Psoas muscle (tissue), 8 donors: ENCODE measurements around the gene PRKACA. TPM values are rescaled to one million over a fixed set of nuclear protein-coding genes. Genes with fewer than 3 reads are reported as not detected.

Experiments used
- ATAC-seq, 4 donors: fragments of 200-7000 bp; cut with Tn5 transposase; one replicate each; pipeline ENCODE4 v1.9.1; 2020; ENCODE audit warnings: moderate library complexity in 3 of 4, mild to moderate bottlenecking in 2 of 4
- DNase-seq, 2 donors: peaks; one replicate each; pipeline ENCODE4 v3.0.0-alpha.2; 2020
- H3K27ac ChIP-seq: fragments of 200-600 bp; one replicate; pipeline ENCODE4 v1.8.0; 2022
- H3K27me3 ChIP-seq, 3 donors: fragments of 200-600 bp in 1 of 3; one replicate each; pipeline versions ENCODE4 v1.6.1 to v1.8.0; 2013 to 2022; ENCODE audit warnings: low read length in 2 of 3, mild to moderate bottlenecking in 2 of 3, moderate library complexity in 1 of 3; ENCODE audit not compliant: insufficient read depth in 3 of 3
- H3K36me3 ChIP-seq, 2 donors: fragments of 200-600 bp in 1 of 2; one replicate each; pipeline versions ENCODE4 v1.6.1 to v1.8.0; 2013 to 2022; ENCODE audit warnings: low read depth in 1 of 2, mild to moderate bottlenecking in 1 of 2, moderate library complexity in 1 of 2; ENCODE audit not compliant: insufficient read depth in 1 of 2
- H3K4me1 ChIP-seq: fragments of 200-600 bp; one replicate; pipeline ENCODE4 v1.8.0; 2022
- H3K4me3 ChIP-seq: fragments of 200-600 bp; one replicate; pipeline ENCODE4 v1.8.0; 2022; ENCODE audit warnings: mild to moderate bottlenecking
- H3K9me3 ChIP-seq: fragments of 200-600 bp; one replicate; pipeline ENCODE4 v1.8.0; 2022
- WGBS, 3 donors: extraction: QIAGEN DNeasy Blood & Tissue Kit; methylation state at CpG; one replicate each; pipeline versions ENCODE4 v1.1.6 to v1.1.7; 2013; 5-methylcytosine and 5-hydroxymethylcytosine counted together
- intact Hi-C, 2 donors: fragments of 100-400 bp; cut with DNase I; formaldehyde crosslinking; loops; one replicate each; pipeline versions ENCODE4 v1.11.0 to v1.14.2; 2022
- polyA plus RNA-seq, 3 donors: library from polyadenylated mRNA; stranded (reverse); fragments of 200-250 nt; gene quantifications; one replicate each; pipeline ENCODE4 v1.2.3, GENCODE V29; 2013
- total RNA-seq, 4 donors: library from RNA; stranded (reverse); fragmentation: NEBNext Ultra II Directional in 2 of 4; extraction: Animal tissue kit (Norgen Biotek cat#: 25700) in 2 of 4; gene quantifications; one replicate each; pipeline versions ENCODE4 v1.2.1 to v1.2.4, GENCODE V29; 2021 to 2023
- TF ChIP-seq, protein P1 (sequence below): fragments of 200-600 bp; IDR thresholded peaks from one replicate; pipeline ENCODE4 v1.8.0; 2022; ENCODE audit warnings: antibody characterized with exemption
- donor health status: healthy with polysubstance abuse.
- donor health status: DM: no; HTN: no; CAD: no; lungs with moderate emphysema.
- donor health status: Bipolar disorder and iron deficiency.
- donor health status: healthy.
- donor health status: DM: yes; HTN: yes; CAD: no.
- donor health status: DM: no; HTN: no; CAD: no.
- donor health status: DM: no; HTN: no; CAD: no.
- donor health status: DM: yes; HTN: yes; CAD: no.

PRKACA gene
- total and polyA plus RNA-seq, 7 donors: 99.3 to 509 (median 209) TPM

DNA sequence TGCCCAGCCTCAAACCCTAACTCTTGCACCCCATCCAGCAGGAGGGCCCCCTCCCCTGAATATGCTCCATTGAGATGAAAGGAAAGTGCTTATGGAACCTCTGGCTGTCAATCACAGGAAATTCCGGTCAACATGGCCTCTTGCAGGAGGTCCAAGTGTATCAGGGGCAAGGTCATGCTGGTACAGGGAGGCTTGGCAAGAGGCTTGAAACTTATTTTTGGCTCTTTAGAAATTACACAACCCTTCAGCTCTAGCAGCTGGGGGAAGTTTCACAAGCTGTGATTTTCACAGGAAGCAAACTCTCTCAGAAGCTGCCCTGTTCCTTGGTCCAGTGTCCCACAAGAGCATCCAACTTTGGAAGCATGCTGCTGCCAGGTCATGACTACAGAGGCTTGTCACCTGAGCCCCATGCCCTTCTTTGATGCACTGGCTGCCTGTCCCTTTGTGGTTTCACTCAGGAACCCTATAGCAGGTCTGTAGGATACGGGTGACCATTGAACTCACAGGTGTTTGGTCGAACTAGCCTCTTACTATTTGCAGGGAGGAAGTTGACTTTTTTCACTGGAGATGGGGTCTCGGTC is 10.5 kb upstream of the PRKACA start:
- no peak overlapping the region for H3K4me3 ChIP-seq
- H3K4me1 ChIP-seq: peaks cover 42% of the 10 kb centered on the region
- no peaks in the 10 kb centered on the region for H3K9me3 ChIP-seq
- no peaks in the 10 kb centered on the region for H3K36me3 ChIP-seq
- intact Hi-C loops: no loop called here
- DNase-seq: peak; percentile 57 to 82
- TF ChIP-seq, protein P1, sequence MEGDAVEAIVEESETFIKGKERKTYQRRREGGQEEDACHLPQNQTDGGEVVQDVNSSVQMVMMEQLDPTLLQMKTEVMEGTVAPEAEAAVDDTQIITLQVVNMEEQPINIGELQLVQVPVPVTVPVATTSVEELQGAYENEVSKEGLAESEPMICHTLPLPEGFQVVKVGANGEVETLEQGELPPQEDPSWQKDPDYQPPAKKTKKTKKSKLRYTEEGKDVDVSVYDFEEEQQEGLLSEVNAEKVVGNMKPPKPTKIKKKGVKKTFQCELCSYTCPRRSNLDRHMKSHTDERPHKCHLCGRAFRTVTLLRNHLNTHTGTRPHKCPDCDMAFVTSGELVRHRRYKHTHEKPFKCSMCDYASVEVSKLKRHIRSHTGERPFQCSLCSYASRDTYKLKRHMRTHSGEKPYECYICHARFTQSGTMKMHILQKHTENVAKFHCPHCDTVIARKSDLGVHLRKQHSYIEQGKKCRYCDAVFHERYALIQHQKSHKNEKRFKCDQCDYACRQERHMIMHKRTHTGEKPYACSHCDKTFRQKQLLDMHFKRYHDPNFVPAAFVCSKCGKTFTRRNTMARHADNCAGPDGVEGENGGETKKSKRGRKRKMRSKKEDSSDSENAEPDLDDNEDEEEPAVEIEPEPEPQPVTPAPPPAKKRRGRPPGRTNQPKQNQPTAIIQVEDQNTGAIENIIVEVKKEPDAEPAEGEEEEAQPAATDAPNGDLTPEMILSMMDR: no peak
- no peaks in the 10 kb centered on the region for H3K27me3 ChIP-seq
- WGBS, 3 donors: 26 to 42% (median 29%) methylated on average over 4 of the region's 4 CpGs
- ATAC-seq: peak; percentile 85 to 91 (median 86)
- H3K27ac ChIP-seq: peak overlapping the region; percentile 83

DNA sequence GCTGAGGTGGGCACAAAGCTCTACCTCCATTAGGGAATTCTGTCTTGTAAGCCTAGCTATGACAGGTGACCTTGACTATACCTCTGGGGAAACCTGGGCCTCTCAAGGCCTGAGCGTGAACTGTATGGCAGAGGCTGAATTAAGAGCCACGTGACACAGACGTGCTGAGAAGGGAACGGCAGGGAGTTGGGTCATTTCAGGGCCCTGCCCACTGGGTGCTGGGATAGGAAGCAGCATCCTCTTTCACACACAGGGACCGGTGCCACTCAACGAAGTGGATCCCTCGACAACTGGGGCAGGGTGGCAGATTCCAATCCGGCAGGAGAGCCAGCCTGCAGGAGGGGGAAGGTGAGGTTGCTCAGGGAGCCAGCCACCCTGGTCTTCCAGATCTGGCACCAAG is 9.6 kb upstream of the PRKACA start:
- H3K9me3 ChIP-seq: no peaks in the 10 kb centered on the region
- H3K27ac ChIP-seq: peak overlapping the region; percentile 83
- TF ChIP-seq, protein P1: no peak
- intact Hi-C loops: no loop called here
- DNase-seq (peak; percentile 79 to 88), ATAC-seq (peak; percentile 86 to 90 (median 88))
- no peak overlapping the region for H3K4me3 ChIP-seq
- no peaks in the 10 kb centered on the region for H3K36me3 ChIP-seq
- H3K4me1 ChIP-seq: peaks cover 42% of the 10 kb centered on the region
- H3K27me3 ChIP-seq: no peaks in the 10 kb centered on the region
- WGBS, 3 donors: 16 to 40% (median 23%) methylated on average over 8 of the region's 8 CpGs

DNA sequence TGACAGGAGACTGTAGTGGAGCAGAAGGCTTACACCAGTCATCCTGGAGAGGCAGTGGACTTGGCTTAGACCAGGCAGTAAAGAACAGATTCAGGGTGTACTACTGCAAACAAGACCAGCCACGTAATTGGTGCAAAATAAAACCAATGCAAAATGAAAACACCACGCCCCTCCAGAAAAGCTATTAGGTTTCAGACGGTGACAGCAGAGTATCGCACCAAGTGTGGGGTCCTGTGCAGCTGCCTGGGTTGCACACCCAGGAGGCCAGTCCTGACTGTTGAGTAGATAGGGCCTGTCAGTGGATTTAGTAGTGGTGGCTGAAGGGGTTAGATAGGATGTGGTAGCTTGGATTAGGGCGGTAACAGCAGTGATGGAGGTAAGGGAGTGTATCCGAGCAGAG is 5.4 kb upstream of the PRKACA start:
- no peak for ATAC-seq
- Histone ChIP-seq H3K4me1 (peaks cover 38% of the 10 kb centered on the region), H3K27me3 (no peaks in the 10 kb centered on the region), H3K27ac (no peak overlapping the region), H3K9me3 (no peaks in the 10 kb centered on the region), H3K36me3 (no peaks in the 10 kb centered on the region), H3K4me3 (no peak overlapping the region)
- TF ChIP-seq, protein P1: no peak
- intact Hi-C loops: no loop called here
- WGBS, 3 donors: 90 to 92% (median 91%) methylated on average over 6 of the region's 6 CpGs
- DNase-seq: no peak

DNA sequence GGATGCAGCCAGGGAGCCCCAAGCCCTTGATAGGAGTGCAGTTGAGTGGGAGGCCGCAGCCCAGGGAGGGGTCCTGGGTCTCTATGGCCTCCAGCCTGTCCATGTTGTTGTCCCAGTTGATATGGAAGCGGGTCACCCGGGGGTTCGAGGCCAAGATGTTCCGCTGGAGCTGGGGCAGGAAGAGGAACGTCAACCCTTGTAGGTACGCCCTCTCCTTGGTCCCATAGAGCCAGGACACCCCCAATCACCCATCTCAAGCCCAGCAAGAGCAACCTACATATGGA is 2.9 kb upstream of the PRKACA start:
- Histone ChIP-seq H3K9me3 (no peaks in the 10 kb centered on the region), H3K4me3 (no peak overlapping the region), H3K27me3 (no peaks in the 10 kb centered on the region), H3K36me3 (no peaks in the 10 kb centered on the region), H3K27ac (peak overlapping the region; percentile 100), H3K4me1 (peaks cover 33% of the 10 kb centered on the region)
- WGBS, 3 donors: 95 to 97% (median 96%) methylated on average over 7 of the region's 7 CpGs
- DNase-seq (no peak), ATAC-seq (no peak)
- TF ChIP-seq, protein P1: no peak
- intact Hi-C loops: no loop called here
